ENCODE results near the gene MYBPHL.
A peak's percentile ranks its signal among the peaks of the same experiment; 100 is the strongest.
"Not testable (repeated sequence)": the region's sequence is repeated elsewhere in the genome, so short reads cannot be mapped to it uniquely, and the experiment has no call there.

Gene MYBPHL

GRCh38 chr1:109304226-109304920, 2.4 kb downstream of the MYBPHL start:
- DNase-seq, result no peak

- DNase-seq, result no peak
These were observed 4.9 kb downstream of the MYBPHL start for GRCh38 chr1:109301874-109302273.

GRCh38 chr1:109300650-109301151, 6.1 kb downstream of the MYBPHL start:
- no peak for DNase-seq

- DNase-seq, result no peak
These were observed 7.1 kb downstream of the MYBPHL start for GRCh38 chr1:109299558-109300343.

GRCh38 chr1:109298666-109299557, 7.9 kb downstream of the MYBPHL start:
- DNase-seq, result no peak

- no peak for DNase-seq
These were observed 10.0 kb downstream of the MYBPHL start for GRCh38 chr1:109296782-109297181.

- no peak for DNase-seq
These were observed 10.9 kb downstream of the MYBPHL start for GRCh38 chr1:109295712-109296415.

GRCh38 chr1:109294481-109294880, 12.3 kb downstream of the MYBPHL start:
- no peak for DNase-seq

- no peak for DNase-seq
These were observed 13.8 kb downstream of the MYBPHL start for GRCh38 chr1:109293026-109293425.

GRCh38 chr1:109292364-109292763, 14.4 kb downstream of the MYBPHL start:
- no peak for DNase-seq

- DNase-seq, result no peak
These were observed 15.8 kb downstream of the MYBPHL start for GRCh38 chr1:109290998-109291397.

GRCh38 chr1:109290137-109290536, 16.7 kb downstream of the MYBPHL start:
- no peak for DNase-seq

GRCh38 chr1:109286762-109287161, 20.0 kb downstream of the MYBPHL start:
- DNase-seq, result not testable (repeated sequence)

- no peak for DNase-seq
These were observed 22.8 kb downstream of the MYBPHL start for GRCh38 chr1:109283748-109284600.

GRCh38 chr1:109282952-109283747, 23.7 kb downstream of the MYBPHL start, which contains the start of gene PSRC1:
PSRC1 (minus strand) TSS chr1:109283145.
- DNase-seq, result peak; percentile 94

GRCh38 chr1:109282497-109282951, 24.3 kb downstream of the MYBPHL start:
- DNase-seq, result no peak

GRCh38 chr1:109281680-109282496, 24.9 kb downstream of the MYBPHL start:
- DNase-seq, result no peak

GRCh38 chr1:109280862-109281261, 25.9 kb downstream of the MYBPHL start:
- no peak for DNase-seq

GRCh38 chr1:109279615-109280278, 27.1 kb downstream of the MYBPHL start:
- DNase-seq, result no peak

All from NCI-H774 (cell line).